ENCODE results near the gene MORC3. TPM values are rescaled to one million over a fixed set of nuclear protein-coding genes. Genes with fewer than 3 reads are reported as not detected.
A peak's percentile ranks its signal among the peaks of the same experiment; 100 is the strongest.

MORC3 gene
- total RNA-seq, 1 donor from 2014 or later, result 23.1 TPM

DNA sequence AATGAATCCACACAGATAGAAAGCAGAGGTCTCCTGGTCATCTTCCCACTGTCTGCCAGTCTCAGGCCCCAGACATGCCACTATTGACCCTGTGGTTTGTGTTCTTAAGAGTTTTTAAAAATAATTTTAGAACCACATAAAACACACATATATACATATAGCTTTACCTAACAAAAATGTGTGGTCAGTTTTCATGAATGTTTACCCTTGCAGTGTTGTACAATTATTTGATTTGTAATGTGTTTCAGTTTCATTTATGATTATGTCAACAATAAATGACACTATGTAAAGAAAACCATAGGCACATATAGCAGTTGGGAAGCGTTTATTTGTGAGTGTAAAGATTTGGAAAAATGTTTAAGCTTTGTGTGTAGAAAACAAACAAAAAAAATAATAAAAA, 82.3 kb downstream of the MORC3 start:
- Mint-ChIP-seq H3K27ac (ENCODE audit: unreplicated experiment) (no peak overlapping the region), H3K4me1 (ENCODE audit: low read depth) (peaks cover under 1% of the 10 kb centered on the region), H3K27me3 (ENCODE audit: low read depth) (no peaks in the 10 kb centered on the region), H3K9me3 (ENCODE audit: low read depth) (no peaks in the 10 kb centered on the region), H3K36me3 (ENCODE audit: low read depth) (peaks cover 9% of the 10 kb centered on the region), H3K4me3 (ENCODE audit: unreplicated experiment) (no peak overlapping the region)
- no peak for DNase-seq (ENCODE audit: low spot score)
- TF ChIP-seq, protein P1, sequence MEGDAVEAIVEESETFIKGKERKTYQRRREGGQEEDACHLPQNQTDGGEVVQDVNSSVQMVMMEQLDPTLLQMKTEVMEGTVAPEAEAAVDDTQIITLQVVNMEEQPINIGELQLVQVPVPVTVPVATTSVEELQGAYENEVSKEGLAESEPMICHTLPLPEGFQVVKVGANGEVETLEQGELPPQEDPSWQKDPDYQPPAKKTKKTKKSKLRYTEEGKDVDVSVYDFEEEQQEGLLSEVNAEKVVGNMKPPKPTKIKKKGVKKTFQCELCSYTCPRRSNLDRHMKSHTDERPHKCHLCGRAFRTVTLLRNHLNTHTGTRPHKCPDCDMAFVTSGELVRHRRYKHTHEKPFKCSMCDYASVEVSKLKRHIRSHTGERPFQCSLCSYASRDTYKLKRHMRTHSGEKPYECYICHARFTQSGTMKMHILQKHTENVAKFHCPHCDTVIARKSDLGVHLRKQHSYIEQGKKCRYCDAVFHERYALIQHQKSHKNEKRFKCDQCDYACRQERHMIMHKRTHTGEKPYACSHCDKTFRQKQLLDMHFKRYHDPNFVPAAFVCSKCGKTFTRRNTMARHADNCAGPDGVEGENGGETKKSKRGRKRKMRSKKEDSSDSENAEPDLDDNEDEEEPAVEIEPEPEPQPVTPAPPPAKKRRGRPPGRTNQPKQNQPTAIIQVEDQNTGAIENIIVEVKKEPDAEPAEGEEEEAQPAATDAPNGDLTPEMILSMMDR (IDR thresholded peaks at IDR 0.05), result no peak

DNA sequence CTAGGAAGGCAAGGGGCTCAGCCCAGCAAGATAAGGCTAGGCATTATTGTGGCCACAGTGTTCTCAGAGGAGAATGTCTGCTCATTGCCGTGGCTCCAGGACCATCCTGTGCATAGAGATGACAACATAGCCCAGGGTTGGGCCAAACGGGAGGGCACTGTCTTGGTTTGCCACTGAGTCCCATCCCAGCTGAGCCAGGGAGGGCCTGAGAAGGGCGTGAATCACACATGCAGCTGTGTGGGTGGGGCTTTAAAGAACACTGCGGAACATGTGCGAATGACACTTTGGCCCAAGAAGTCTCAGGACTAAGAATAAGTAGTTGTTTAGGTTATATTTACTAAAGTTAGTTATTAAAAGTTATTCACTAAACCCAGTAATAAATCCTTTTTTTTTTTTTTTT, 83.7 kb downstream of the MORC3 start:
- TF ChIP-seq, protein P1 (IDR thresholded peaks at IDR 0.05), result no peak
- no peak overlapping the region for H3K4me3 Mint-ChIP-seq (ENCODE audit: unreplicated experiment)
- H3K27me3 Mint-ChIP-seq (ENCODE audit: low read depth), result no peaks in the 10 kb centered on the region
- peaks cover 9% of the 10 kb centered on the region for H3K36me3 Mint-ChIP-seq (ENCODE audit: low read depth)
- H3K9me3 Mint-ChIP-seq (ENCODE audit: low read depth), result no peaks in the 10 kb centered on the region
- DNase-seq (ENCODE audit: low spot score), result no peak
- H3K4me1 Mint-ChIP-seq (ENCODE audit: low read depth), result peaks cover 12% of the 10 kb centered on the region
- H3K27ac Mint-ChIP-seq (ENCODE audit: unreplicated experiment), result no peak overlapping the region

DNA sequence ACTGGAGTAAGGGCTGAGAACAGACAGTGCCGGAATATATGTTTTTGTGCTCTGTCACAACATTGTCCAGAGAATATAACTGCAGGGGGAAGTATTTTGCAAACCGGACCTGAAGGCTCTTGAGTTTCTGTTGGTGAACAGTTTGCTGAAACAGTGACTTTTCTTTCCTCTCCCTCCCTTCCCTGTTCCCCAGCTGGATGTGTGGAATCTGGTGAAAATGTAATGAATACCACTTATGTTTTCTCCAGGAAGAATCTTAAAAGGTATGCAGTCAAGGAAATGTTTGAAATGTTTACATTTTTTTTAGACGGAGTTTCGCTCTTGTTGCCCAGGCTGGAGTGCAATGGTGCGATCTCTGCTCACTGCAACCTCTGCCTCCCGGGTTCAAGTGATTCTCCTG, 88.6 kb downstream of the MORC3 start:
- H3K4me3 Mint-ChIP-seq (ENCODE audit: unreplicated experiment), result no peak overlapping the region
- H3K27me3 Mint-ChIP-seq (ENCODE audit: low read depth), result no peaks in the 10 kb centered on the region
- H3K36me3 Mint-ChIP-seq (ENCODE audit: low read depth), result peaks cover 15% of the 10 kb centered on the region
- TF ChIP-seq, protein P1 (IDR thresholded peaks at IDR 0.05), result no peak
- peaks cover 13% of the 10 kb centered on the region for H3K4me1 Mint-ChIP-seq (ENCODE audit: low read depth)
- DNase-seq (ENCODE audit: low spot score), result no peak
- H3K9me3 Mint-ChIP-seq (ENCODE audit: low read depth), result no peaks in the 10 kb centered on the region
- H3K27ac Mint-ChIP-seq (ENCODE audit: unreplicated experiment), result peak overlapping the region; percentile 47

DNA sequence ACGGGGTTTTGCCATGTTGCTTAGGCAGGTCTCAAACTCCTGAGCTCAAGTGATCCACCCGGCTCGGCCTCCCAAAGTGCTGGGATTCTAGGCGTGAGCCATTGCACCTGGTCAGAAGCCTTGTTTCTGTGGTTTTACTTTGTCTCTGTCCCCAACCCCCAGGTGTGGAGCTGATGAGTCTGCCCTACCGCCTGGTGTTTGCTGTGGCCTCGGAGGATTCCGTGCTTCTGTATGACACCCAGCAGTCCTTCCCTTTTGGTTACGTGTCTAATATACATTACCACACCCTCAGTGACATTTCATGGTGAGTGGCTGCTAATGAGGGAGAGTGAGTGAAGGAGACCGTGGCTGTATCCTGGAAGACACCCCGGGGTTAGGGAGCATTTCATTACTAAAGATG, 91.3 kb downstream of the MORC3 start:
- Mint-ChIP-seq H3K4me3 (ENCODE audit: unreplicated experiment) (no peak overlapping the region), H3K9me3 (ENCODE audit: low read depth) (no peaks in the 10 kb centered on the region), H3K27me3 (ENCODE audit: low read depth) (no peaks in the 10 kb centered on the region), H3K4me1 (ENCODE audit: low read depth) (peaks cover 13% of the 10 kb centered on the region), H3K36me3 (ENCODE audit: low read depth) (peaks cover 19% of the 10 kb centered on the region), H3K27ac (ENCODE audit: unreplicated experiment) (no peak overlapping the region)
- TF ChIP-seq, protein P1 (IDR thresholded peaks at IDR 0.05), result no peak
- no peak for DNase-seq (ENCODE audit: low spot score)

DNA sequence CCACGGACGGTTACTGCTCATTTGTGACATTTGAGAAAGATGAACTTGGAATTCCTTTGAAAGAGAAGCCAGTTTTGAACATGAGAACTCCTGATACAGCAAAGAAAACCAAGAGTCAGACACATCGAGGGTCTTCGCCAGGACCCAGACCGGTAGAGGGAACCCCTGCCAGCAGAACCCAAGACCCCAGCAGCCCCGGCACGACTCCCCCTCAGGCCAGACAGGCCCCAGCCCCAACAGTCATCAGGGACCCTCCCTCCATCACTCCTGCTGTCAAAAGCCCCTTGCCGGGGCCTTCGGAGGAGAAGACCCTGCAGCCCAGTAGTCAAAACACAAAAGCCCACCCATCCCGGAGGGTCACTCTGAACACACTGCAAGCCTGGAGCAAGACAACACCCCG, 92.9 kb downstream of the MORC3 start:
- DNase-seq (ENCODE audit: low spot score), result no peak
- Mint-ChIP-seq H3K27ac (ENCODE audit: unreplicated experiment) (no peak overlapping the region), H3K4me1 (ENCODE audit: low read depth) (peaks cover 9% of the 10 kb centered on the region), H3K27me3 (ENCODE audit: low read depth) (no peaks in the 10 kb centered on the region), H3K4me3 (ENCODE audit: unreplicated experiment) (no peak overlapping the region), H3K9me3 (ENCODE audit: low read depth) (no peaks in the 10 kb centered on the region), H3K36me3 (ENCODE audit: low read depth) (peaks cover 17% of the 10 kb centered on the region)
- TF ChIP-seq, protein P1 (IDR thresholded peaks at IDR 0.05), result no peak

All from chondrocyte (in vitro differentiated cells).